CD14-positive monocyte (primary cell): ENCODE data around the gene ZNG1F. TPM values are rescaled to one million over a fixed set of nuclear protein-coding genes. Genes with fewer than 3 reads are reported as not detected.
"Not testable (repeated sequence)": the region's sequence is repeated elsewhere in the genome, so short reads cannot be mapped to it uniquely, and the experiment has no call there.

Source experiments
- DNase-seq, 3 donors: peaks; one replicate each; pipeline ENCODE4 v3.0.0-alpha.2; 2011 to 2022
- H2AFZ ChIP-seq: 2 replicates; pipeline ENCODE4 v1.6.0; 2012; ENCODE audit warnings: mild to moderate bottlenecking, low read depth, low read length, inconsistent platforms; ENCODE audit not compliant: insufficient read depth, poor library complexity, severe bottlenecking
- H3K27ac ChIP-seq, 2 donors: 1 replicate in 1 of 2; 2 replicates in 1 of 2; pipeline ENCODE4 v1.5.1; 2012 to 2013; ENCODE audit warnings: low read length in 2 of 2, control low read depth in 1 of 2, inconsistent platforms in 1 of 2, low read depth in 1 of 2, mild to moderate bottlenecking in 1 of 2
- H3K27me3 ChIP-seq, 2 donors: one replicate each; pipeline versions ENCODE4 v1.6.0 to v1.6.1; 2011 to 2013; ENCODE audit warnings: low read length in 2 of 2; ENCODE audit not compliant: control insufficient read depth in 2 of 2, insufficient read depth in 2 of 2
- H3K36me3 ChIP-seq, 2 donors: replicated peaks in 1 of 2; 1 replicate in 1 of 2; 2 replicates in 1 of 2; pipeline versions ENCODE4 v1.5.1 to v1.6.1; 2012 to 2013; ENCODE audit warnings: low read length in 2 of 2, control low read depth in 1 of 2, inconsistent platforms in 1 of 2, mild to moderate bottlenecking in 1 of 2; ENCODE audit not compliant: insufficient read depth in 2 of 2, control insufficient read depth in 1 of 2
- H3K4me1 ChIP-seq, 2 donors: 1 replicate in 1 of 2; 2 replicates in 1 of 2; pipeline versions ENCODE4 v1.5.1 to v1.6.1; 2012 to 2013; ENCODE audit warnings: low read length in 2 of 2, control low read depth in 1 of 2, inconsistent platforms in 1 of 2, mild to moderate bottlenecking in 1 of 2, moderate library complexity in 1 of 2; ENCODE audit not compliant: insufficient read depth in 2 of 2, control insufficient read depth in 1 of 2
- H3K4me2 ChIP-seq: replicated peaks from 2 replicates; pipeline ENCODE3; 2012; ENCODE audit warnings: low read length, moderate library complexity, mild to moderate bottlenecking; ENCODE audit not compliant: poor library complexity, severe bottlenecking; ENCODE audit errors: extremely low read depth
- H3K4me3 ChIP-seq, 3 experiments: fragments of 200-600 bp in 1 of 3; sonication (generic) in 1 of 3; replicated peaks in 1 of 3; 1 replicate in 2 of 3; 2 replicates in 1 of 3; pipeline ENCODE4 v1.5.1; 2011 to 2013; ENCODE audit warnings: low read length in 3 of 3, mild to moderate bottlenecking in 3 of 3, control low read depth in 2 of 3, low read depth in 2 of 3, inconsistent platforms in 1 of 3, moderate library complexity in 1 of 3
- H3K79me2 ChIP-seq: 2 replicates; pipeline ENCODE4 v1.6.0; 2012; ENCODE audit warnings: mild to moderate bottlenecking, control low read depth, inconsistent platforms, low read length, moderate library complexity; ENCODE audit not compliant: insufficient read depth
- H3K9ac ChIP-seq: 2 replicates; pipeline ENCODE4 v1.6.0; 2017; ENCODE audit warnings: low read length, mild to moderate bottlenecking; ENCODE audit not compliant: insufficient read depth, poor library complexity, severe bottlenecking
- H3K9me3 ChIP-seq, 2 donors: replicated peaks in 1 of 2; 1 replicate in 1 of 2; 2 replicates in 1 of 2; pipeline versions ENCODE4 v1.5.1 to v1.6.1; 2012 to 2013; ENCODE audit warnings: low read length in 2 of 2, control low read depth in 1 of 2; ENCODE audit not compliant: control insufficient read depth in 1 of 2, insufficient read depth in 1 of 2
- H4K20me1 ChIP-seq: 2 replicates; pipeline ENCODE4 v1.6.0; 2012; ENCODE audit warnings: mild to moderate bottlenecking, low read length, control low read depth, moderate library complexity; ENCODE audit not compliant: insufficient read depth
- H3K27ac Mint-ChIP-seq, 7 donors: one replicate each; pipeline ENCODE4 v1.8.0; 2020; ENCODE audit warnings: mild to moderate bottlenecking in 7 of 7, mixed read lengths in 7 of 7, moderate library complexity in 6 of 7, inconsistent platforms in 2 of 7
- H3K27me3 Mint-ChIP-seq, 3 donors: one replicate each; pipeline ENCODE4 v1.8.0; 2021 to 2022; ENCODE audit warnings: low read depth in 3 of 3, mild to moderate bottlenecking in 3 of 3, mixed read lengths in 3 of 3, moderate library complexity in 3 of 3, inconsistent platforms in 1 of 3
- H3K36me3 Mint-ChIP-seq, 2 donors: one replicate each; pipeline ENCODE4 v1.8.0; 2020; ENCODE audit warnings: mixed read lengths in 2 of 2, inconsistent platforms in 1 of 2, mild to moderate bottlenecking in 1 of 2
- H3K4me1 Mint-ChIP-seq: one replicate; pipeline ENCODE4 v1.8.0; 2020; ENCODE audit warnings: mild to moderate bottlenecking, mixed read lengths
- H3K4me3 Mint-ChIP-seq, 2 donors: one replicate each; pipeline ENCODE4 v1.8.0; 2020; ENCODE audit warnings: mild to moderate bottlenecking in 2 of 2, mixed read lengths in 2 of 2, moderate library complexity in 1 of 2
- H3K9me3 Mint-ChIP-seq, 7 donors: one replicate each; pipeline ENCODE4 v1.8.0; 2020 to 2022; ENCODE audit warnings: mixed read lengths in 7 of 7, mild to moderate bottlenecking in 6 of 7, moderate library complexity in 6 of 7, inconsistent platforms in 2 of 7
- WGBS: methylation state at CpG from one replicate; pipeline ENCODE4 v1.1.5; 2013; ENCODE audit warnings: missing lambda C conversion rate; ENCODE audit not compliant: insufficient coverage; 5-methylcytosine and 5-hydroxymethylcytosine counted together
- intact Hi-C, 2 donors: fragments of 100-400 bp; cut with micrococcal nuclease; formaldehyde crosslinking; loops; one replicate each; pipeline versions ENCODE4 v1.15.0 to v1.15.1; 2023
- polyA plus RNA-seq, 3 donors: library from polyadenylated mRNA; depleted of rRNA in 1 of 3; unstranded in 2 of 3; stranded (reverse) in 1 of 3; fragments of 300-500 nt in 2 of 3; fragments of >200 nt in 1 of 3; fragmentation: Illumina TruSeq in 2 of 3; gene quantifications; 1 replicate in 2 of 3; 2 replicates in 1 of 3; pipeline ENCODE4 v1.2.3, GENCODE V29; 2012 to 2021
- TF ChIP-seq, protein P1 (sequence below): fragments of 200-600 bp; IDR thresholded peaks from one replicate; pipeline ENCODE4 v1.8.0; 2022; ENCODE audit warnings: antibody characterized with exemption, mild to moderate bottlenecking

The ZNG1F gene
- polyA plus RNA-seq, 3 donors = 4.7 to 32.1 (median 5.6) TPM

DNA sequence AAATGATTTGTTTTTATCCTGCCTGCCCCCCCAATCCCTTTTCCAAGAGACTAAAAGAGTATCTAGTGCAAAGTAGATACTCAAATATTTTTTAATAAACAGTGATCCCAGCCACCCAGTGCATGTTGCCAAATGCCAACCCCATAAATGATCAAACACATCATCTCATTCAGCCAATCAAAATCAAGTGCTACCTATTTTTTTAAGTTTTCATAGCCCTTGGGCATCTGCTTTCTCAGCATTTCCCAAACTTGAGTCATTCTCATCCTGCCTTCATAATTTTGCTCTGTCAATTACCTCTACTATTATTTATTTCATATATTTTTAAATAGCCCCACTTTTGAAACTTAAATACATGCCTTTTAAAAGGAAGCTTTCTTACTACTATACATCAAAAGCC, 98.2 kb downstream of the ZNG1F start:
- H3K36me3 ChIP-seq, DNase-seq, H3K4me2 ChIP-seq, H3K4me3 Mint-ChIP-seq, H3K4me3 ChIP-seq, H3K27ac Mint-ChIP-seq, H3K27ac ChIP-seq, H3K9me3 ChIP-seq, H3K9ac ChIP-seq, H3K4me1 ChIP-seq, H3K27me3 ChIP-seq, intact Hi-C loops, H3K79me2 ChIP-seq, H3K4me1 Mint-ChIP-seq, H2AFZ ChIP-seq, H4K20me1 ChIP-seq, H3K36me3 Mint-ChIP-seq, H3K9me3 Mint-ChIP-seq: not testable (repeated sequence)
- H3K27me3 Mint-ChIP-seq = peaks cover 5 to 12% (median 8%) of the 10 kb centered on the region in 3 donors

- H3K4me2 ChIP-seq, H3K36me3 ChIP-seq, H3K4me3 ChIP-seq, H3K27ac ChIP-seq, H3K9me3 ChIP-seq, H3K36me3 Mint-ChIP-seq, H3K79me2 ChIP-seq, DNase-seq, H3K4me1 Mint-ChIP-seq, H3K27me3 ChIP-seq, H2AFZ ChIP-seq, intact Hi-C loops, H3K9ac ChIP-seq, H4K20me1 ChIP-seq, H3K27ac Mint-ChIP-seq, H3K9me3 Mint-ChIP-seq, H3K4me3 Mint-ChIP-seq, H3K4me1 ChIP-seq: not testable (repeated sequence)
- WGBS = no CpG with 5 or more reads among the region's 1 CpG
- H3K27me3 Mint-ChIP-seq = peaks cover 5 to 12% (median 8%) of the 10 kb centered on the region in 3 donors
Measured at GRCh38 chr9:41090386-41090785, 98.7 kb downstream of the ZNG1F start.

DNA sequence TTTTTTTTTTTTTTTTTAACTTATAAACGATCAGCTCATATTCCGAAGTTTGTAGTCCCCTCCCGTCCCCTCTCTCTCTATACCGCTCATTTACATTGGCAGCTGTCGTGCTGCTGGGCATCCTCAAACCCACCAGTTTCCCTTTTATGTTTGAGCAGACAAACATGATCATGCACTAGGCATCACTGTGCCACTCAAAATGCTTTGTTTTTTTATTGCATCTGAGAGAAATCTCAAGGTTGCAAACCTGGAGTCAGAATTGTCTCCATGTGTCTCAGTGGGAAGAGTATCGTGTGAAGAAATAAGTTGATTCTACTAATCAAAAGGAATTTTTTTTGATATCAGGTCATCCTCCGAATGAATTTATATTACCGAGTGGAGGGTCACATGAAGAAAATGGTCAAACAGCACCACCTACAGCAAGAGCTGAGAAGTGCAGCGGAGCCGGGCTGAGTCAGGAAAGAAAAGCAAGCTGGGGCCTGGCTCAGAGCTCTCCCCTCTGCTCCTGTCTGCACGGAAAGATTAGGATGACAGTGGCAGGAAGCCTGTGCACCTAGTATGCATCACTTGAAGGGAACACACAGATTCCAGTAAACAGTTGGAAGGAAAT, 100.6 kb downstream of the ZNG1F start:
- H4K20me1 ChIP-seq, H3K36me3 Mint-ChIP-seq, H3K4me1 Mint-ChIP-seq, intact Hi-C loops, H3K27ac Mint-ChIP-seq, H3K9me3 ChIP-seq, H3K9ac ChIP-seq, DNase-seq, H3K4me3 ChIP-seq, H3K4me2 ChIP-seq, H2AFZ ChIP-seq, H3K9me3 Mint-ChIP-seq, H3K36me3 ChIP-seq, H3K79me2 ChIP-seq, H3K27me3 ChIP-seq, H3K27ac ChIP-seq, H3K4me1 ChIP-seq: not testable (repeated sequence)
- Mint-ChIP-seq H3K27me3 (peaks cover 5 to 12% (median 8%) of the 10 kb centered on the region in 3 donors), H3K4me3 (peak overlapping the region in 1 of 2 donors; percentile 53)
- WGBS = 16% methylated on average over 5 of the region's 11 CpGs
- TF ChIP-seq, protein P1, sequence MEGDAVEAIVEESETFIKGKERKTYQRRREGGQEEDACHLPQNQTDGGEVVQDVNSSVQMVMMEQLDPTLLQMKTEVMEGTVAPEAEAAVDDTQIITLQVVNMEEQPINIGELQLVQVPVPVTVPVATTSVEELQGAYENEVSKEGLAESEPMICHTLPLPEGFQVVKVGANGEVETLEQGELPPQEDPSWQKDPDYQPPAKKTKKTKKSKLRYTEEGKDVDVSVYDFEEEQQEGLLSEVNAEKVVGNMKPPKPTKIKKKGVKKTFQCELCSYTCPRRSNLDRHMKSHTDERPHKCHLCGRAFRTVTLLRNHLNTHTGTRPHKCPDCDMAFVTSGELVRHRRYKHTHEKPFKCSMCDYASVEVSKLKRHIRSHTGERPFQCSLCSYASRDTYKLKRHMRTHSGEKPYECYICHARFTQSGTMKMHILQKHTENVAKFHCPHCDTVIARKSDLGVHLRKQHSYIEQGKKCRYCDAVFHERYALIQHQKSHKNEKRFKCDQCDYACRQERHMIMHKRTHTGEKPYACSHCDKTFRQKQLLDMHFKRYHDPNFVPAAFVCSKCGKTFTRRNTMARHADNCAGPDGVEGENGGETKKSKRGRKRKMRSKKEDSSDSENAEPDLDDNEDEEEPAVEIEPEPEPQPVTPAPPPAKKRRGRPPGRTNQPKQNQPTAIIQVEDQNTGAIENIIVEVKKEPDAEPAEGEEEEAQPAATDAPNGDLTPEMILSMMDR = peak; percentile 67

DNA sequence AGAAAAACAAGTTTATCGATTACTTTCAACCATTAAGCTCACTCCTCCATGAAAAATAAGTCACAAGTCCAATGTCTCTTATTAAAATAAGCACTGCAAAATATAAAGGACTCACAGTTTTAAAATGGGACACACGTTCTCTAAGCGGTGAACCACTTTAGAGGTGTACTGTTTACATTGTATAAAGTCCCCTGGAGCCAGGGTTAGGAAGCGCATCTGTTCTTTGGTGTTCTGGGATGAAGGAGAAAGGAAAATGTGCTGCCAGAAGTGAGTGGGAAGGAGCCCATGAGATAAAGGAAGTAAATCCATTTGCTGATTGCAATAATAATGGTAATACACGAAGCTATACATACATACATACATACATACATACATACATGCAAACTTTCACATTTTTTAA, 101.2 kb downstream of the ZNG1F start:
- H3K4me1 ChIP-seq, H3K36me3 ChIP-seq, H3K9ac ChIP-seq, DNase-seq, H3K9me3 ChIP-seq, intact Hi-C loops, H3K79me2 ChIP-seq, H2AFZ ChIP-seq, H3K4me2 ChIP-seq, H3K27ac ChIP-seq, H3K27ac Mint-ChIP-seq, H3K4me1 Mint-ChIP-seq, H3K4me3 ChIP-seq, H3K9me3 Mint-ChIP-seq, H4K20me1 ChIP-seq, H3K27me3 ChIP-seq, H3K36me3 Mint-ChIP-seq: not testable (repeated sequence)
- H3K4me3 Mint-ChIP-seq = peak overlapping the region in 1 of 2 donors; percentile 6
- no CpG with 5 or more reads among the region's 5 CpGs for WGBS
- H3K27me3 Mint-ChIP-seq = peaks cover 5 to 12% (median 8%) of the 10 kb centered on the region in 3 donors
